Liver (tissue), 3 donors: ENCODE results near the gene TTC36.

Experiments used
- ATF3 ChIP-seq: IDR thresholded peaks from 2 replicates; pipeline ENCODE4 v1.6.1; 2016; ENCODE audit warnings: antibody characterized with exemption
- CTCF ChIP-seq: fragments of 150-350 bp; IDR thresholded peaks from 2 replicates; pipeline ENCODE4 v1.5.1; 2017; ENCODE audit warnings: improper control_type of control experiment, low read depth, low read length; ENCODE audit not compliant: missing input control
- EGR1 ChIP-seq, 2 donors: IDR thresholded peaks; 2 replicates each; pipeline ENCODE4 v1.6.1; 2016 to 2018; ENCODE audit warnings: antibody characterized with exemption in 2 of 2, low read depth in 2 of 2
- FOXA1 ChIP-seq: IDR thresholded peaks from 2 replicates; pipeline ENCODE4 v1.6.1; 2016; ENCODE audit warnings: antibody characterized with exemption
- GABPA ChIP-seq, 2 donors: IDR thresholded peaks in 1 of 2; conservative IDR thresholded peaks in 1 of 2; 2 replicates each; pipeline ENCODE4 v1.6.1; 2016; ENCODE audit warnings: antibody characterized with exemption in 2 of 2, mild to moderate bottlenecking in 1 of 2, moderate library complexity in 1 of 2
- JUND ChIP-seq, 2 donors: IDR thresholded peaks; 2 replicates each; pipeline ENCODE4 v1.6.1; 2016; ENCODE audit warnings: antibody characterized with exemption in 2 of 2
- RAD21 ChIP-seq, 2 donors: IDR thresholded peaks; 2 replicates each; pipeline ENCODE4 v1.6.1; 2016; ENCODE audit warnings: antibody characterized with exemption in 2 of 2, mild to moderate bottlenecking in 2 of 2
- RXRA ChIP-seq, 2 donors: IDR thresholded peaks; 2 replicates each; pipeline ENCODE4 v1.6.1; 2017 to 2018; ENCODE audit warnings: antibody characterized with exemption in 2 of 2, mild to moderate bottlenecking in 1 of 2
- SP1 ChIP-seq: IDR thresholded peaks from 2 replicates; pipeline ENCODE4 v1.6.1; 2018; ENCODE audit warnings: antibody characterized with exemption, mild to moderate bottlenecking
- TAF1 ChIP-seq: conservative IDR thresholded peaks from 2 replicates; pipeline ENCODE4 v1.6.1; 2016; ENCODE audit warnings: antibody characterized with exemption, mild to moderate bottlenecking
- YY1 ChIP-seq: IDR thresholded peaks from 2 replicates; pipeline ENCODE4 v1.6.1; 2016; ENCODE audit warnings: antibody characterized with exemption, mild to moderate bottlenecking
- TF ChIP-seq, protein P1 (sequence below): IDR thresholded peaks from 2 replicates; pipeline ENCODE4 v1.6.1; 2016; ENCODE audit warnings: antibody characterized with exemption, mild to moderate bottlenecking
- TF ChIP-seq, protein P2 (sequence below): IDR thresholded peaks from 2 replicates; pipeline ENCODE4 v1.6.1; 2016; ENCODE audit warnings: antibody characterized with exemption
- donor health status: healthy.
- donor health status: healthy.

DNA sequence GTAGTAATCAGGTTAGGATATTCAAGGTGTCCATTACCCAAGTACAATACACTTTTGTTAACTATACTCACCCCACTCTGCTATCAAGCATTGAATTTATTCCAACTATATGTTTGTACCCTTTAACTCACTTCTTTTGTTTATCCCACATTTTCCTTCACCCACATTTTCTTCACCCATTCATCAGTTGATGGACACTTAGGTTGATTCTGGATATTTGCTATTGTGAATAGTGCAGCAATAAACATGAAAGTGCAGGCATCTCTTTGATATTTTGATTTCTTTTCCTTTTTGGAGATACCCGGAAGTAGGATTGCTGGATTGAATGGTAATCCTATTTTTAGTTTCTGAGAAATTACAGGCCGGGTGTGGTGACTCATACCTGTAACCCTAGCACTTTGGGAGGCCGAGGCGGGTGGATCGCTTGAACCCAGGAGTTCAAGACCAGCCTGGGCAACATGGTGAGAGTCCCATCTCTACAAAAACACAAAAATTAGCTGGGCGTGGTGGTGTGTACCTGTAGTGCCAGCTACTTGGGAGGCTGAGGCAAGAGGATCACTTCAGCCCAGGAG, 10.2 kb downstream of the TTC36 start:
- TF ChIP-seq RXRA (IDR thresholded peaks at IDR 0.05) (no peak), CTCF (no peak), SP1 (no peak), TAF1 (no peak), GABPA (IDR thresholded peaks at IDR 0.05 in 1 of 2, conservative IDR thresholded peaks at IDR 0.05 in 1 of 2) (no peak), JUND (IDR thresholded peaks at IDR 0.05) (no peak), EGR1 (IDR thresholded peaks at IDR 0.05; ENCODE audit: low read depth in 2 of 2) (no peak), YY1 (no peak), FOXA1 (no peak), RAD21 (IDR thresholded peaks at IDR 0.05) (no peak), ATF3 (no peak)
- TF ChIP-seq, protein P1, sequence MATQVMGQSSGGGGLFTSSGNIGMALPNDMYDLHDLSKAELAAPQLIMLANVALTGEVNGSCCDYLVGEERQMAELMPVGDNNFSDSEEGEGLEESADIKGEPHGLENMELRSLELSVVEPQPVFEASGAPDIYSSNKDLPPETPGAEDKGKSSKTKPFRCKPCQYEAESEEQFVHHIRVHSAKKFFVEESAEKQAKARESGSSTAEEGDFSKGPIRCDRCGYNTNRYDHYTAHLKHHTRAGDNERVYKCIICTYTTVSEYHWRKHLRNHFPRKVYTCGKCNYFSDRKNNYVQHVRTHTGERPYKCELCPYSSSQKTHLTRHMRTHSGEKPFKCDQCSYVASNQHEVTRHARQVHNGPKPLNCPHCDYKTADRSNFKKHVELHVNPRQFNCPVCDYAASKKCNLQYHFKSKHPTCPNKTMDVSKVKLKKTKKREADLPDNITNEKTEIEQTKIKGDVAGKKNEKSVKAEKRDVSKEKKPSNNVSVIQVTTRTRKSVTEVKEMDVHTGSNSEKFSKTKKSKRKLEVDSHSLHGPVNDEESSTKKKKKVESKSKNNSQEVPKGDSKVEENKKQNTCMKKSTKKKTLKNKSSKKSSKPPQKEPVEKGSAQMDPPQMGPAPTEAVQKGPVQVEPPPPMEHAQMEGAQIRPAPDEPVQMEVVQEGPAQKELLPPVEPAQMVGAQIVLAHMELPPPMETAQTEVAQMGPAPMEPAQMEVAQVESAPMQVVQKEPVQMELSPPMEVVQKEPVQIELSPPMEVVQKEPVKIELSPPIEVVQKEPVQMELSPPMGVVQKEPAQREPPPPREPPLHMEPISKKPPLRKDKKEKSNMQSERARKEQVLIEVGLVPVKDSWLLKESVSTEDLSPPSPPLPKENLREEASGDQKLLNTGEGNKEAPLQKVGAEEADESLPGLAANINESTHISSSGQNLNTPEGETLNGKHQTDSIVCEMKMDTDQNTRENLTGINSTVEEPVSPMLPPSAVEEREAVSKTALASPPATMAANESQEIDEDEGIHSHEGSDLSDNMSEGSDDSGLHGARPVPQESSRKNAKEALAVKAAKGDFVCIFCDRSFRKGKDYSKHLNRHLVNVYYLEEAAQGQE = no peak
- TF ChIP-seq, protein P2, sequence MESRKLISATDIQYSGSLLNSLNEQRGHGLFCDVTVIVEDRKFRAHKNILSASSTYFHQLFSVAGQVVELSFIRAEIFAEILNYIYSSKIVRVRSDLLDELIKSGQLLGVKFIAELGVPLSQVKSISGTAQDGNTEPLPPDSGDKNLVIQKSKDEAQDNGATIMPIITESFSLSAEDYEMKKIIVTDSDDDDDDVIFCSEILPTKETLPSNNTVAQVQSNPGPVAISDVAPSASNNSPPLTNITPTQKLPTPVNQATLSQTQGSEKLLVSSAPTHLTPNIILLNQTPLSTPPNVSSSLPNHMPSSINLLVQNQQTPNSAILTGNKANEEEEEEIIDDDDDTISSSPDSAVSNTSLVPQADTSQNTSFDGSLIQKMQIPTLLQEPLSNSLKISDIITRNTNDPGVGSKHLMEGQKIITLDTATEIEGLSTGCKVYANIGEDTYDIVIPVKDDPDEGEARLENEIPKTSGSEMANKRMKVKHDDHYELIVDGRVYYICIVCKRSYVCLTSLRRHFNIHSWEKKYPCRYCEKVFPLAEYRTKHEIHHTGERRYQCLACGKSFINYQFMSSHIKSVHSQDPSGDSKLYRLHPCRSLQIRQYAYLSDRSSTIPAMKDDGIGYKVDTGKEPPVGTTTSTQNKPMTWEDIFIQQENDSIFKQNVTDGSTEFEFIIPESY = no peak
